OCI-LY1 (cell line): ENCODE results near the gene SLC6A4.

Experiments
- CTCF ChIP-seq: fragments of 200-600 bp; sonication (generic), shearing (Covaris generic); IDR thresholded peaks from 2 replicates; pipeline ENCODE4 v1.5.1; 2017; ENCODE audit warnings: mild to moderate bottlenecking, antibody characterized with exemption, low read length, moderate library complexity, mixed read lengths
- EZH2 ChIP-seq: fragments of 200-600 bp; sonication (generic), shearing (Covaris generic); IDR thresholded peaks from 2 replicates; pipeline ENCODE4 v1.8.0; 2017; ENCODE audit warnings: borderline replicate concordance, mixed run types, mild to moderate bottlenecking, antibody characterized with exemption, low read length, moderate library complexity, mixed read lengths

GRCh38 chr17:30279156-30279555 is 43.7 kb upstream of the SLC6A4 start:
- TF ChIP-seq CTCF (no peak), EZH2 (no peak)
